SH-SY5Y (cell line): ENCODE data around the gene RUFY1.

Experiments
- GATA2 ChIP-seq: IDR thresholded peaks from 2 replicates; pipeline ENCODE4 v1.6.1; 2011; ENCODE audit warnings: mild to moderate bottlenecking, low read depth, low read length
- GATA3 ChIP-seq: IDR thresholded peaks from 2 replicates; pipeline ENCODE4 v1.6.1; 2011; ENCODE audit warnings: low read depth, mild to moderate bottlenecking, low read length, moderate library complexity

The RUFY1 gene

DNA sequence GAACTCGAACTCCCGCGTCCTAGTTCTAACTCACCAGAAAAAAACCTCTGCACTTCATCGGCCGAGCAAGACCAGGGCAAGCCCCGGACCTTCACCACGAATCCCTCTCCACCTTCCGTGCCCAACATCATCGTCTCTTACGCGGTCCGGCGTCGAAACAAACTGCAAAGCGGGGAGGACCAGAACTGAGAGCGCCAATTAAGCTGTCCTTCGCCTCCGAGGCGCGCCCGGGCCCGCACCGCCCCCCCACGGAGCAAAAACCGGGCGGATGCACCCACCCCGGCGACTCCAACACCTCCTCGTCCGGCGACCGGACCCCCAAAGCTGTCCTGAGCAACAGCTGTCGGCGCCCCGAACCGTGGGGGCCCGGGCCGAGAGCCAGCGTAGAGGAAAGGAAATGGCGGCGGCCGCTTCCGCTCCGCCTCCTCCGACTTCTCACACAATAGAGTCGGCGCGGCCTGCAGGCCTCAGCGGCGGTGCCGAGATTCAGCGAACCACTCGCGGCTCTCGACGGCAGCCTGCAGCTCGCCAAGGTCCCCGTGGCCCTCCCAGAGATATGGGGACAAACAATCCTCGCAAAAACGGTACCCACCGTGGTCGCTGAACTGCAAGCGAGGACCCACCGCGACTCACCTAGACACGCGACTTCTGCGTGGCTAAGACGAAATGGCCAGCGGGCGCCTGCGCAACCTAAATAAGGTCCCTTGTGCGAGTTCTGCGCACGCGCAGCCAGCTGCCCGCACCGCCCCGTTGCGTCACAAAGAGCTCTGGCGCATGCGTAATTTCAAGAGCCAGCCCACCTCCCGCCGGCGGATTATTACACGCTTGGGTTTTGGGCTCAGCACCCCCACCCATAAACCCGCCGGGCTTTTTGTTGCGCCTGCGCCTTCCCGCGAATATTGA is 72.9 kb downstream of the RUFY1 start, which contains the start of gene HNRNPH1:
Gene HNRNPH1 (minus strand): TSS at position 669 of the 903 bp plus-strand sequence. CDS start 538 bp downstream, at position 131.
- peak; percentile 12; the same call in 1 of the 2 replicates for TF ChIP-seq GATA2
- TF ChIP-seq GATA3 = no peak

DNA sequence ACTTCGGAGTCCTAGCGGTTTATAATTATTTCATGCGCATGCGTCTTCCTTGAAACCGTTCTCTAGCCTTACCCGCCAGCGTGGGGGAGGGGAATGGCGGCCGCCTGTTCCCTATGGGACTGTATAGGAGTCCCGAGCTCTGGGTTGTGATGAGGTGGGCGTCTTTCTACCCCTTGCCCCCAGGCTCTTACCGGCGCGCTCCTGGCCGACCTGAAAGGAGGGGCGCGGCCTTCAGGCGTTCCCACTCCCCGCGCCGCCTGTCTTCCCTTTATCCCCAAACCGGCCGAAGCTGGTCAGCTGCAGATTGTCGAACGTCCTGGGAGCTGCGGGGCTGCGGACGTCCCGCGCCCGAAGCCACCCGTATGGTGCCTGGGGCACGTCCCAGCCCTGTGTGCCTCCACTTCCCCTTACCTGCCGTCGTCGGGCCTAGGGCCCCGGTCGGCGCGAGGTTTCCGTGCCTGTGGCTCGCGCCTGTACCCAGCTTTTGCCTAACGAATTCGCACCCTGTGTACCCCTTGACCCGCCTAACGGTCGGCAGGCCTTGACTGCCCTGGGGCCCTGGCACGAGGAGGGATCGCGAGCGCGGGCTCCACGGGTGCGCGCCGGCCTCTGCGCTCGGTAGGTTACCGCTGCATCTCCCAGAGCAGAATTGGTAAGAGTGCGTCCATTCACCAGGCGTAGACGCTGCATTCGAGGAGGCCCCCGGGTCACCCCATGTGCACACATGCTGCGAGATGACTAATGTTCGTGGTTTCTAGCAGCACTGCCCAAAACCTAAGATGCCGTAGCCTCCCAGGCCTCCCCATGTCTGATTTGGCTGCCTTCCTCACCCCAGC is 73.8 kb downstream of the RUFY1 start:
- TF ChIP-seq GATA3 = no peak
- TF ChIP-seq GATA2 = no peak

DNA sequence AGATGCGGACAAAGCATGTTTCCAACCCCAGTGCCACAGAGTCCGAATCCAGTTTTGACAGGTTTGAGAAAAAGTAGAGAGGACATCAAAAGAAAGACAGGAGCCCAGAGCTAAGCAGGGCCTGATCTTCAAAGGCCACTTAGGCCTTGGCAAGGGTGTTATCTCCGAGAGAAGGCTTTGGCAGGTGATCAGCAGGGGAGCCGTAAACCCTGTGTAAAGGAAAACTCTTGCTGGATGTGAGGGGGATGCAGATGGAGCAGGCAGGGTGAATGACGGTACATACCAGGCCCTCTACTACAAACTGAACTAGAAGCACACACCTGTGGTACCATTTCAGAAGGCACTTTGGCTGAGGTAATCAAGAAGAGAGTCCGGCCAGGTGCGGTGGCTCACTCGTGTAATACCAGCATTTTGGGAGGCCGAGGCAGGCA is 74.5 kb downstream of the RUFY1 start:
- TF ChIP-seq GATA2 = no peak
- TF ChIP-seq GATA3 = no peak

DNA sequence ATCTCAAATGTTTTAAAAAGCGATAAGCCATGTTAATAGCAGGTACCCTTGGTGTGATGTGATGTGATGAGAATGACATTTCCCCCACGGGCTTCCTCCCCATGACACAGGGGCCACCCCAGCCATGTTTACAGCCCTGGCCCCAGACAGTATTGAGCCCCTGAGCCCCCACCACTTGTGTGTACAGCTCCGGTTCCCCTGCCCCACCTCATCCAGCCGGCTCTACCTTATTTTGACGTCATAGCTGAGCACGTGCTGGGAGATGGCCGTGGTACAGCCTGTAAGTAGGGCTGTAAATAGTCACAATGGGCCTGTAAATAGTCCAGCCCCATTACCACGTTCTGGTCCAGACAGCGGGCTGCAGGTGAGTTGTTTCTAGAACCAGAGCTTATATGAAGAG is 98.1 kb downstream of the RUFY1 start:
- TF ChIP-seq GATA3 (no peak), GATA2 (no peak)
